HUES64 (cell line): ENCODE measurements around the gene SCUBE1.

Experiments used
- H3K27ac ChIP-seq: 2 replicates; pipeline ENCODE4 v1.7.0; 2013; ENCODE audit warnings: low read depth, low read length, inconsistent platforms
- H3K27me3 ChIP-seq: 2 replicates; pipeline ENCODE4 v1.6.1; 2013; ENCODE audit warnings: mild to moderate bottlenecking, low read length; ENCODE audit not compliant: insufficient read depth
- H3K36me3 ChIP-seq: 2 replicates; pipeline ENCODE4 v1.6.1; 2013; ENCODE audit warnings: mild to moderate bottlenecking, low read length; ENCODE audit not compliant: insufficient read depth
- H3K4me1 ChIP-seq: 2 replicates; pipeline ENCODE4 v1.6.1; 2013; ENCODE audit warnings: mild to moderate bottlenecking, low read length, moderate library complexity; ENCODE audit not compliant: insufficient read depth
- H3K4me3 ChIP-seq: 2 replicates; pipeline ENCODE4 v1.5.1; 2013; ENCODE audit warnings: mild to moderate bottlenecking, low read length, moderate library complexity
- H3K9ac ChIP-seq: 2 replicates; pipeline ENCODE4 v1.6.1; 2013; ENCODE audit warnings: mild to moderate bottlenecking, low read depth, low read length
- H3K9me3 ChIP-seq: 2 replicates; pipeline ENCODE4 v1.6.1; 2013; ENCODE audit warnings: low read depth, low read length; ENCODE audit not compliant: insufficient read depth
- WGBS: fragments of 150-250, 120-280 bp; methylation state at CpG from one replicate; pipeline ENCODE4 v1.1.7; 2013; ENCODE audit warnings: missing lambda C conversion rate; 5-methylcytosine and 5-hydroxymethylcytosine counted together

SCUBE1 gene

GRCh38 chr22:43187171-43188099 lies 155.7 kb downstream of the SCUBE1 start:
- H3K9me3 ChIP-seq, result no peaks in the 10 kb centered on the region
- 13% methylated on average over 56 of the region's 86 CpGs for WGBS
- H3K27ac ChIP-seq, result peak overlapping the region; percentile 83
- peak overlapping the region; percentile 64 for H3K9ac ChIP-seq
- peaks cover 13% of the 10 kb centered on the region for H3K4me1 ChIP-seq
- peaks cover 14% of the 10 kb centered on the region for H3K36me3 ChIP-seq
- no peaks in the 10 kb centered on the region for H3K27me3 ChIP-seq
- H3K4me3 ChIP-seq, result peak overlapping the region; percentile 51

GRCh38 chr22:43186272-43187170 lies 156.7 kb downstream of the SCUBE1 start, which contains the start of gene TTLL12:
Gene TTLL12 (minus strand): TSS chr22:43187134. CDS start chr22:43187069, 65 bp downstream.
- peaks cover 23% of the 10 kb centered on the region for H3K36me3 ChIP-seq
- H3K9me3 ChIP-seq, result no peaks in the 10 kb centered on the region
- WGBS, result 2% methylated on average over 73 of the region's 87 CpGs
- peak within 1 kb of the TSS; percentile 91 for H3K9ac ChIP-seq
- H3K4me1 ChIP-seq, result peaks cover 13% of the 10 kb centered on the region
- H3K27ac ChIP-seq, result peak within 1 kb of the TSS; percentile 83
- H3K27me3 ChIP-seq, result no peaks in the 10 kb centered on the region
- H3K4me3 ChIP-seq, result peak within 1 kb of the TSS; percentile 83

- Histone ChIP-seq H3K4me3 (peak overlapping the region; percentile 83), H3K9ac (peak overlapping the region; percentile 91)
- WGBS, result 25% methylated on average over 11 of the region's 12 CpGs
These were observed 157.3 kb downstream of the SCUBE1 start for GRCh38 chr22:43185860-43186261.

GRCh38 chr22:43183496-43184277 lies 159.5 kb downstream of the SCUBE1 start:
- no peaks in the 10 kb centered on the region for H3K9me3 ChIP-seq
- no peaks in the 10 kb centered on the region for H3K27me3 ChIP-seq
- peaks cover 13% of the 10 kb centered on the region for H3K4me1 ChIP-seq
- no peak overlapping the region for H3K9ac ChIP-seq
- H3K36me3 ChIP-seq, result peaks cover 52% of the 10 kb centered on the region
- 90% methylated on average over 12 of the region's 12 CpGs for WGBS
- H3K27ac ChIP-seq, result no peak overlapping the region
- no peak overlapping the region for H3K4me3 ChIP-seq

More at GRCh38 chr22:43185860-43186261, 157.3 kb downstream of the SCUBE1 start:
- Histone ChIP-seq H3K4me1 (peaks cover 13% of the 10 kb centered on the region), H3K9me3 (no peaks in the 10 kb centered on the region), H3K27ac (no peak overlapping the region), H3K36me3 (peaks cover 30% of the 10 kb centered on the region), H3K27me3 (no peaks in the 10 kb centered on the region)

GRCh38 chr22:43182726-43183125 lies 160.4 kb downstream of the SCUBE1 start:
- WGBS, result 97% methylated on average over 17 of the region's 17 CpGs
- Histone ChIP-seq H3K36me3 (peaks cover 57% of the 10 kb centered on the region), H3K27ac (no peak overlapping the region), H3K4me1 (peaks cover 13% of the 10 kb centered on the region), H3K27me3 (no peaks in the 10 kb centered on the region), H3K9me3 (no peaks in the 10 kb centered on the region), H3K9ac (no peak overlapping the region), H3K4me3 (no peak overlapping the region)

- Histone ChIP-seq H3K9me3 (no peaks in the 10 kb centered on the region), H3K9ac (no peak overlapping the region), H3K27me3 (no peaks in the 10 kb centered on the region), H3K4me1 (peaks cover 13% of the 10 kb centered on the region), H3K4me3 (no peak overlapping the region), H3K36me3 (peaks cover 62% of the 10 kb centered on the region), H3K27ac (no peak overlapping the region)
- 97% methylated on average over 10 of the region's 10 CpGs for WGBS
These were observed 161.1 kb downstream of the SCUBE1 start for GRCh38 chr22:43182118-43182517.

- peaks cover 13% of the 10 kb centered on the region for H3K4me1 ChIP-seq
- H3K4me3 ChIP-seq, result no peak overlapping the region
These were observed 161.7 kb downstream of the SCUBE1 start for GRCh38 chr22:43181321-43182076.

GRCh38 chr22:43180670-43181069 lies 162.5 kb downstream of the SCUBE1 start:
- Histone ChIP-seq H3K36me3 (peaks cover 76% of the 10 kb centered on the region), H3K9ac (no peak overlapping the region), H3K27ac (no peak overlapping the region), H3K4me3 (no peak overlapping the region), H3K27me3 (no peaks in the 10 kb centered on the region), H3K9me3 (no peaks in the 10 kb centered on the region), H3K4me1 (peaks cover 11% of the 10 kb centered on the region)
- 96% methylated on average over 15 of the region's 15 CpGs for WGBS

More at GRCh38 chr22:43181321-43182076, 161.7 kb downstream of the SCUBE1 start:
- WGBS, result 95% methylated on average over 13 of the region's 13 CpGs
- Histone ChIP-seq H3K27me3 (no peaks in the 10 kb centered on the region), H3K27ac (no peak overlapping the region), H3K9me3 (no peaks in the 10 kb centered on the region), H3K9ac (no peak overlapping the region), H3K36me3 (peaks cover 67% of the 10 kb centered on the region)

- Histone ChIP-seq H3K4me1 (peaks cover 6% of the 10 kb centered on the region; the same call in 1 of the 2 replicates), H3K9me3 (no peaks in the 10 kb centered on the region), H3K27ac (no peak overlapping the region), H3K4me3 (no peak overlapping the region), H3K36me3 (peaks cover 84% of the 10 kb centered on the region), H3K9ac (no peak overlapping the region), H3K27me3 (no peaks in the 10 kb centered on the region)
- 96% methylated on average over 15 of the region's 15 CpGs for WGBS
These were observed 163.3 kb downstream of the SCUBE1 start for GRCh38 chr22:43179911-43180195.
